Spleen (tissue), 3 donors: ENCODE data around the gene PRDM5.

ENCODE experiments used
- POLR2A ChIP-seq, 3 donors: fragments of 450-650 bp; IDR thresholded peaks; one replicate each; pipeline ENCODE4 v1.5.1; 2017; ENCODE audit warnings: antibody characterized with exemption in 3 of 3, mild to moderate bottlenecking in 1 of 3
- POLR2AphosphoS5 ChIP-seq, 3 donors: sonication (generic); formaldehyde crosslinking; IDR thresholded peaks; one replicate each; pipeline ENCODE4 v1.5.1; 2017; ENCODE audit warnings: antibody characterized with exemption in 3 of 3

GRCh38 chr4:120964596-120964995, 42.1 kb upstream of the PRDM5 start:
- TF ChIP-seq POLR2A (IDR thresholded peaks at IDR 0.05) (no peak), POLR2AphosphoS5 (IDR thresholded peaks at IDR 0.05) (no peak)
